ENCODE results near the gene HSPA12B. TPM values are rescaled to one million over a fixed set of nuclear protein-coding genes. Genes with fewer than 3 reads are reported as not detected.

The HSPA12B gene
- total RNA-seq, 1 donor, result 0.18 TPM

- no peak for TF ChIP-seq CTCF (IDR thresholded peaks at IDR 0.05; ENCODE audit: insufficient read depth, low read length)
- no peak for DNase-seq (ENCODE audit: low read depth)
- H3K4me3 ChIP-seq (ENCODE audit: low read depth, low read length), result no peak overlapping the region
Measured at GRCh38 chr20:3782597-3782996, 50.1 kb downstream of the HSPA12B start.

GRCh38 chr20:3783068-3783489, 50.6 kb downstream of the HSPA12B start:
- no peak for TF ChIP-seq CTCF (IDR thresholded peaks at IDR 0.05; ENCODE audit: insufficient read depth, low read length)
- H3K4me3 ChIP-seq (ENCODE audit: low read depth, low read length), result no peak overlapping the region
- no peak for DNase-seq (ENCODE audit: low read depth)

- no peak for DNase-seq (ENCODE audit: low read depth)
- TF ChIP-seq CTCF (IDR thresholded peaks at IDR 0.05; ENCODE audit: insufficient read depth, low read length), result no peak
- H3K4me3 ChIP-seq (ENCODE audit: low read depth, low read length), result peak overlapping the region; percentile 85
Measured at GRCh38 chr20:3783511-3784195, 51.2 kb downstream of the HSPA12B start.

GRCh38 chr20:3784216-3784853, 51.9 kb downstream of the HSPA12B start:
- TF ChIP-seq CTCF (IDR thresholded peaks at IDR 0.05; ENCODE audit: insufficient read depth, low read length), result no peak
- peak overlapping the region; percentile 85 for H3K4me3 ChIP-seq (ENCODE audit: low read depth, low read length)
- DNase-seq (ENCODE audit: low read depth), result no peak

- DNase-seq (ENCODE audit: low read depth), result no peak
- no peak for TF ChIP-seq CTCF (IDR thresholded peaks at IDR 0.05; ENCODE audit: insufficient read depth, low read length)
- peak overlapping the region; percentile 85 for H3K4me3 ChIP-seq (ENCODE audit: low read depth, low read length)
Measured at GRCh38 chr20:3784863-3785239, 52.4 kb downstream of the HSPA12B start.

GRCh38 chr20:3785240-3786125, 53.0 kb downstream of the HSPA12B start:
- DNase-seq (ENCODE audit: low read depth), result no peak
- peak overlapping the region; percentile 85 for H3K4me3 ChIP-seq (ENCODE audit: low read depth, low read length)
- TF ChIP-seq CTCF (IDR thresholded peaks at IDR 0.05; ENCODE audit: insufficient read depth, low read length), result no peak

Data from fibroblast of the aortic adventitia (primary cell).